Kidney (tissue), 14 donors: Measurements from ENCODE around the gene TEDC2. TPM values are rescaled to one million over a fixed set of nuclear protein-coding genes. Genes with fewer than 3 reads are reported as not detected.

Source experiments
- DNase-seq, 5 donors: peaks; one replicate each; pipeline ENCODE4 v3.0.0-alpha.2; 2013 to 2020
- FAIRE-seq: peaks from 2 replicates; lab custom pipeline; 2012; peaks lifted over from hg19 to GRCh38; lab: Jason Lieb, UNC
- H3K27ac ChIP-seq, 2 donors: one replicate each; pipeline ENCODE4 v1.7.0; 2013; ENCODE audit warnings: low read depth in 2 of 2, low read length in 2 of 2, inconsistent platforms in 1 of 2
- H3K27me3 ChIP-seq: one replicate; pipeline ENCODE4 v1.7.1; 2013; ENCODE audit warnings: low read length, inconsistent platforms; ENCODE audit not compliant: control insufficient read depth, insufficient read depth
- H3K36me3 ChIP-seq, 3 donors: one replicate each; pipeline versions ENCODE4 v1.7.0 to v1.7.1; 2013; ENCODE audit warnings: low read length in 3 of 3, control low read depth in 1 of 3, inconsistent platforms in 1 of 3; ENCODE audit not compliant: insufficient read depth in 3 of 3, control insufficient read depth in 2 of 3
- H3K4me1 ChIP-seq, 3 donors: one replicate each; pipeline versions ENCODE4 v1.7.0 to v1.7.1; 2013; ENCODE audit warnings: low read length in 3 of 3, inconsistent platforms in 1 of 3, low read depth in 1 of 3; ENCODE audit not compliant: control insufficient read depth in 2 of 3, insufficient read depth in 2 of 3
- H3K4me3 ChIP-seq, 3 donors: one replicate each; pipeline versions ENCODE4 v1.7.0 to v1.8.1; 2013; ENCODE audit warnings: low read length in 3 of 3, control low read depth in 1 of 3, inconsistent platforms in 1 of 3
- H3K9ac ChIP-seq, 3 donors: one replicate each; pipeline versions ENCODE4 v1.7.0 to v1.7.1; 2013; ENCODE audit warnings: low read length in 3 of 3, control low read depth in 1 of 3, inconsistent platforms in 1 of 3
- H3K9me3 ChIP-seq, 3 donors: one replicate each; pipeline versions ENCODE4 v1.7.0 to v1.7.1; 2013; ENCODE audit warnings: low read length in 3 of 3, control low read depth in 1 of 3, inconsistent platforms in 1 of 3; ENCODE audit not compliant: control insufficient read depth in 2 of 3, insufficient read depth in 1 of 3
- CTCF ChIP-seq: IDR thresholded peaks from 3 replicates; pipeline ENCODE4 v1.5.1; 2012; ENCODE audit warnings: mild to moderate bottlenecking, moderate library complexity, borderline replicate concordance; ENCODE audit not compliant: insufficient read depth; ENCODE audit errors: extremely low read depth
- intact Hi-C: fragments of 100-400 bp; cut with DNase I; formaldehyde crosslinking; loops from one replicate; pipeline ENCODE4 v1.11.1; 2022
- polyA plus RNA-seq: library from polyadenylated mRNA; stranded (reverse); fragments of 350-450 nt; fragmentation: Illumina TruSeq; extraction: RNeasy Lipid Tissue Mini Kit (QIAGEN cat#74804); gene quantifications from one replicate; pipeline ENCODE4 v1.2.3, GENCODE V29; 2014; ENCODE audit warnings: low read depth, low replicate concordance; ENCODE audit not compliant: insufficient read depth
- total RNA-seq: library from RNA; stranded (reverse); fragmentation: NEBNext Ultra II Directional; extraction: Animal tissue kit (Norgen Biotek cat#: 25700); gene quantifications from one replicate; pipeline ENCODE4 v1.2.1, GENCODE V29; 2021
- donor health status: control.
- donor health status: control.
- donor health status: control.
- donor health status: control.
- donor health status: control.
- donor health status: DM: yes; HTN: yes; CAD: no.
- donor health status: Normal renal cell carcinoma (clear cell type).

Gene TEDC2
- total and polyA plus RNA-seq, 2 donors from 2014 or later = 1.4 to 1.7 TPM

- H3K9me3 ChIP-seq = no peaks in the 10 kb centered on the region
- H3K27me3 ChIP-seq = no peaks in the 10 kb centered on the region
- intact Hi-C loops = no loop called here
- no peak overlapping the region for H3K27ac ChIP-seq
- FAIRE-seq (no peak), DNase-seq (peak in 1 of 5 donors; percentile 11)
- no peaks in the 10 kb centered on the region for H3K36me3 ChIP-seq
- no peak for TF ChIP-seq CTCF
- no peak overlapping the region for H3K4me3 ChIP-seq
- H3K4me1 ChIP-seq = no peaks in the 10 kb centered on the region
- H3K9ac ChIP-seq = no peak overlapping the region
Observed at GRCh38 chr16:2422123-2422867, 37.6 kb upstream of the TEDC2 start.

GRCh38 chr16:2424061-2425007 lies 35.6 kb upstream of the TEDC2 start:
- intact Hi-C loops = no loop called here

GRCh38 chr16:2425008-2425518 lies 34.8 kb upstream of the TEDC2 start:
- intact Hi-C loops = no loop called here
- no peak for DNase-seq
- no peak for FAIRE-seq
- no peak overlapping the region for H3K9ac ChIP-seq
- no peak overlapping the region for H3K4me3 ChIP-seq
- no peaks in the 10 kb centered on the region for H3K36me3 ChIP-seq
- H3K27me3 ChIP-seq = no peaks in the 10 kb centered on the region
- peaks cover 0 to 9% (median 3%) of the 10 kb centered on the region in 3 donors for H3K4me1 ChIP-seq
- H3K9me3 ChIP-seq = no peaks in the 10 kb centered on the region
- TF ChIP-seq CTCF = no peak
- H3K27ac ChIP-seq = no peak overlapping the region

More at GRCh38 chr16:2424061-2425007, 35.6 kb upstream of the TEDC2 start:
- Histone ChIP-seq H3K4me1 (peaks cover 0 to 5% (median 0%) of the 10 kb centered on the region in 3 donors), H3K9me3 (no peaks in the 10 kb centered on the region), H3K27me3 (no peaks in the 10 kb centered on the region), H3K27ac (no peak overlapping the region), H3K9ac (no peak overlapping the region), H3K36me3 (no peaks in the 10 kb centered on the region), H3K4me3 (no peak overlapping the region)
- no peak for TF ChIP-seq CTCF
- no peak for FAIRE-seq
- no peak for DNase-seq
